Measurements from ENCODE around the gene SLC43A1. TPM values are rescaled to one million over a fixed set of nuclear protein-coding genes. Genes with fewer than 3 reads are reported as not detected.

The SLC43A1 gene
- total RNA-seq, 1 donor from 2014 or later: 13.2 TPM

DNA sequence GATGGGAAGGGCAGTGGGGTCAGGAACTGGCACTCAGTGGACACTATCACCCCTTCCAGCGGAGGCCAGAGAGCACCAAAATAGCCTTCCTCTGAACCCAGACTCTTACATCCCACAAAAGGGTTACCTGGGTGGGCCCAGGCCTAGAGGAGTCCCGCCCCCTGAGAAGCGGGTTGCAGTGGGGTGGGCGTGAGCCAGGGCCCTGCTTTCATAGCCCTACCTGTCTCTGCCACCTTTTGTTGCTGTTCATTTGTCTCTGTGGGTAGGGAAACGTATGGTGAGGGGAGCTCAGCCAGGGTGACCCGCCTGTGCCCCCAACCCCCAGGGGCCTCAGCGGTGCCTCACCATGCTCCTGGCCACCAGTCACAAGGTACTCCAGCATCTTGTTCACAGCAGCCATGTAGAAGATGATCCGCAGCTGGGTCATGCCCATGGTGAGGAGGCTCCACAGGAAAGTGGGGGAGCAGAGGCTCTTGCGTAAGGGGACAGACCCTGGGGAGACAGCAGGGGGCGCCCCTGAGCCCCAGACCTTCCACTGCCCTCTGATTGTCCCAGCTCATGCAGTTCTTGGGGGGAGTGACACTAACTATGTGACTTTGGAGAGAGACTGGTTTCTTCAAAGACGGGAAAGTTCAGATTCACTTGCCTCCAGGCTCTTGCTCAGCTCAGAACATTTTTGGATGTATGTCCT, 24.0 kb downstream of the SLC43A1 start:
- DNase-seq: no peak
- intact Hi-C loops (cut with DNase I): no loop called here

GRCh38 chr11:57490456-57491248, 24.9 kb downstream of the SLC43A1 start:
- Histone ChIP-seq H3K4me3 (no peak overlapping the region), H3K27me3 (ENCODE audit: low read depth) (no peaks in the 10 kb centered on the region), H3K9me3 (no peaks in the 10 kb centered on the region), H3K36me3 (peaks cover 43% of the 10 kb centered on the region), H3K27ac (no peak overlapping the region), H3K4me1 (no peaks in the 10 kb centered on the region)
- TF ChIP-seq, protein P1, sequence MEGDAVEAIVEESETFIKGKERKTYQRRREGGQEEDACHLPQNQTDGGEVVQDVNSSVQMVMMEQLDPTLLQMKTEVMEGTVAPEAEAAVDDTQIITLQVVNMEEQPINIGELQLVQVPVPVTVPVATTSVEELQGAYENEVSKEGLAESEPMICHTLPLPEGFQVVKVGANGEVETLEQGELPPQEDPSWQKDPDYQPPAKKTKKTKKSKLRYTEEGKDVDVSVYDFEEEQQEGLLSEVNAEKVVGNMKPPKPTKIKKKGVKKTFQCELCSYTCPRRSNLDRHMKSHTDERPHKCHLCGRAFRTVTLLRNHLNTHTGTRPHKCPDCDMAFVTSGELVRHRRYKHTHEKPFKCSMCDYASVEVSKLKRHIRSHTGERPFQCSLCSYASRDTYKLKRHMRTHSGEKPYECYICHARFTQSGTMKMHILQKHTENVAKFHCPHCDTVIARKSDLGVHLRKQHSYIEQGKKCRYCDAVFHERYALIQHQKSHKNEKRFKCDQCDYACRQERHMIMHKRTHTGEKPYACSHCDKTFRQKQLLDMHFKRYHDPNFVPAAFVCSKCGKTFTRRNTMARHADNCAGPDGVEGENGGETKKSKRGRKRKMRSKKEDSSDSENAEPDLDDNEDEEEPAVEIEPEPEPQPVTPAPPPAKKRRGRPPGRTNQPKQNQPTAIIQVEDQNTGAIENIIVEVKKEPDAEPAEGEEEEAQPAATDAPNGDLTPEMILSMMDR (IDR thresholded peaks at IDR 0.05): no peak
- DNase-seq: no peak
- ATAC-seq: no peak
- intact Hi-C loops (cut with DNase I): no loop called here

More for the DNA sequence above, 24.0 kb downstream of the SLC43A1 start:
- ATAC-seq: peak; percentile 55 to 68
- Histone ChIP-seq H3K27ac (no peak overlapping the region), H3K4me3 (no peak overlapping the region), H3K9me3 (no peaks in the 10 kb centered on the region), H3K4me1 (no peaks in the 10 kb centered on the region), H3K36me3 (peaks cover 41% of the 10 kb centered on the region), H3K27me3 (ENCODE audit: low read depth) (no peaks in the 10 kb centered on the region)
- TF ChIP-seq, protein P1 (IDR thresholded peaks at IDR 0.05): peak; percentile 69

DNA sequence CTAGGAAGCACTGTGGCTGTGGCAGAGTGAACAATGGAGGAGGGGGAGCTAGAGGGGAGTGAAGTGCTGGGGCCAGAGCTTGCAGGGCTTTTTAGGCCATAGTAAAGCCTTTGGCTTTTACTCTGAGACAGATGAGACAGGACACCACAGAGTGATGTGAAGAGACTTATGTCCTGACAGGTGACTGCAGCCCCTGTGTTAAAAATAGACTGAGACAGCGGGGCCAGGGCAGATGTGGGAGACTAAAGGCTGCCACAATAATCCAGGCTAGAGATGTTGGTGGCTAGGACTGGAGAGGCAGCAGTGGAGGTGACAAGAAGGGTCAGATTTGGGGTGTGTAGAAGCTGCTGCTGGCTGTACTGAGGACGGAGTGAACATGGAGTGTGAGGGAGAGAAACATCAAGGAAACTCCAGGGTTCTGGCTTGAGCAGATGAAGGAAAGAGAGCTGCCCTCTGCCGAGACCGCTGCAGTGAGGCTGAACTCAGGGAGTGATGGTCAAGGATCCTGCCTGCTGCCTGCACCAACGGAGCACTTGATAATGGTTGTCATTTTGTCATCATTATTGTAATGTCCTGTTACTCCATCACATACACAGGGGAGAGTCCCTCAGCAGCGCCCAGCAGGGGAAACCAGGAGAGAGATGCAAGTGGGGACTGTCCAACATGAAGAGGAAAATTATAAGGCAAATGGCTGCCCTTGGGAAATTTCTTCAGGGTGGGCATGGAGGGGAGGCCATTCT, 27.4 kb downstream of the SLC43A1 start:
- H3K4me1 ChIP-seq: peaks cover 6% of the 10 kb centered on the region
- H3K4me3 ChIP-seq: no peak overlapping the region
- TF ChIP-seq, protein P1 (IDR thresholded peaks at IDR 0.05): no peak
- ATAC-seq (no peak), DNase-seq (no peak)
- H3K36me3 ChIP-seq: peaks cover 44% of the 10 kb centered on the region
- H3K9me3 ChIP-seq: no peaks in the 10 kb centered on the region
- H3K27ac ChIP-seq: no peak overlapping the region
- peaks cover 6% of the 10 kb centered on the region for H3K27me3 ChIP-seq (ENCODE audit: low read depth)
- intact Hi-C loops (cut with DNase I): no loop called here

DNA sequence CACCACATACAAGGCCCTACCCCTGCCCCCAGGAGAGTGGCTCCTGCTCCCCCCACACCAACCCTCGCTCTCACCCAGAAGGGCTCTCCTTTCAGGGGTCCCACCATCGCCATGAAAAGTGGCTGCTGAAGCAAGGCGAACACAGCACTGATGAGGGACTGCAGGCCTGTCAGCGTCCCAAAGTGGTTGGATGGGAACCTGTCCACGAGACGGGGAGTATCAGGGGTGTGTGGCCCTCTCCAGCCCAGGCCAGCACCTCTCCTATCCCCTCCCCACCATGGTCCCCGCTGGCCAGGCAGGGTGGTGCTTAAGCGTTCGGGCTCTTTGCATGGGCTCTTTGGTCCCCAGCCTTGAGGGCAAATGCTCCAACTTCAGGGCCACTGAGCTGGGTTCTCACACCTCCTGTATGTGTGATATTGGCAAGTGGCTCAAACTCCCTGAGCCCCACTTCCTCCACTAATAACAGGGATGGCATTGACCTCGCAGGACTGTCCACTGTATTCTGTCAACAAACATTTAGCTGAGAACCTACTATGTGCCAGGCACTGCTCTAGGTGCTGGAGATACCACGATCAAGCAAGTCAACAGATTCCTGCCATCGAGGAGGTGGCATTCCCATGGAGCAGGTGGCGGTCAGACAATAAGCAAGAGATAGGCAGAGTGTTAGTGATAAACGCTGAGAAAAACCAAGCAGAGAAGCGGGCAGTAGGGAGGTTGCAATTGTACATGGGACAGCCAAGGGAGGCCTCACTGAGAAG, 28.3 kb downstream of the SLC43A1 start:
- ATAC-seq: no peak

More for the DNA sequence above, 28.3 kb downstream of the SLC43A1 start:
- intact Hi-C loops (cut with DNase I): no loop called here
- H3K27ac ChIP-seq: no peak overlapping the region
- no peak overlapping the region for H3K4me3 ChIP-seq
- H3K9me3 ChIP-seq: no peaks in the 10 kb centered on the region
- H3K36me3 ChIP-seq: peaks cover 44% of the 10 kb centered on the region
- peaks cover 14% of the 10 kb centered on the region for H3K27me3 ChIP-seq (ENCODE audit: low read depth)
- TF ChIP-seq, protein P1 (IDR thresholded peaks at IDR 0.05): no peak
- peaks cover 15% of the 10 kb centered on the region for H3K4me1 ChIP-seq
- no peak for DNase-seq
